Prostate gland (tissue), 2 donors: ENCODE results near the gene NEK4. TPM values are rescaled to one million over a fixed set of nuclear protein-coding genes. Genes with fewer than 3 reads are reported as not detected.

ENCODE experiments used
- DNase-seq: peaks from one replicate; pipeline ENCODE4 v3.0.0-alpha.2; 2019; ENCODE audit warnings: low spot score
- H3K27ac ChIP-seq, 2 donors: fragments of 200-600 bp; sonication (generic); 2 replicates each; pipeline ENCODE4 v1.5.1; 2017 to 2019
- H3K27me3 ChIP-seq: fragments of 200-600 bp; sonication (generic); replicated peaks from 2 replicates; pipeline ENCODE4 v1.5.1; 2019; ENCODE audit not compliant: insufficient read depth
- H3K36me3 ChIP-seq, 2 donors: fragments of 200-600 bp; sonication (generic); 1 replicate in 1 of 2; 2 replicates in 1 of 2; pipeline versions ENCODE4 v1.5.1 to v1.8.1; 2017 to 2019
- H3K4me1 ChIP-seq: fragments of 200-600 bp; sonication (generic); replicated peaks from 2 replicates; pipeline ENCODE4 v1.5.1; 2019
- H3K4me3 ChIP-seq, 2 donors: fragments of 200-600 bp; sonication (generic); 2 replicates each; pipeline ENCODE4 v1.5.1; 2017 to 2019
- H3K9me3 ChIP-seq: fragments of 200-600 bp; sonication (generic); 2 replicates; pipeline ENCODE4 v1.5.1; 2017
- POLR2A ChIP-seq: fragments of 450-650 bp; IDR thresholded peaks from one replicate; pipeline ENCODE4 v1.6.1; 2016; ENCODE audit warnings: antibody characterized with exemption, mild to moderate bottlenecking
- POLR2AphosphoS5 ChIP-seq: sonication (generic); formaldehyde crosslinking; IDR thresholded peaks from one replicate; pipeline ENCODE4 v1.6.1; 2017; ENCODE audit warnings: antibody characterized with exemption
- WGBS: methylation state at CpG from one replicate; pipeline ENCODE4 v1.1.5; 2018; 5-methylcytosine and 5-hydroxymethylcytosine counted together
- intact Hi-C: fragments of 100-400 bp; cut with DNase I; formaldehyde crosslinking; loops from one replicate; pipeline ENCODE4 v1.14.2; 2022
- total RNA-seq, 2 donors: library from RNA; depleted of rRNA; stranded (reverse); fragments of >200 nt; gene quantifications; one replicate each; pipeline ENCODE4 v1.1.0, GENCODE V29; 2016
- TF ChIP-seq, protein P1 (sequence below), 4 experiments: fragments of 200-600 bp in 2 of 4; fragments of 450-650 bp in 2 of 4; sonication (generic) in 2 of 4; IDR thresholded peaks; 1 replicate in 3 of 4; 2 replicates in 1 of 4; pipeline ENCODE4 v1.5.1; 2016 to 2019; ENCODE audit warnings: antibody characterized with exemption in 4 of 4, mild to moderate bottlenecking in 2 of 4, moderate library complexity in 2 of 4

Gene NEK4
- total RNA-seq, 2 donors from 2014 or later, result 24.5 to 49.9 TPM

DNA sequence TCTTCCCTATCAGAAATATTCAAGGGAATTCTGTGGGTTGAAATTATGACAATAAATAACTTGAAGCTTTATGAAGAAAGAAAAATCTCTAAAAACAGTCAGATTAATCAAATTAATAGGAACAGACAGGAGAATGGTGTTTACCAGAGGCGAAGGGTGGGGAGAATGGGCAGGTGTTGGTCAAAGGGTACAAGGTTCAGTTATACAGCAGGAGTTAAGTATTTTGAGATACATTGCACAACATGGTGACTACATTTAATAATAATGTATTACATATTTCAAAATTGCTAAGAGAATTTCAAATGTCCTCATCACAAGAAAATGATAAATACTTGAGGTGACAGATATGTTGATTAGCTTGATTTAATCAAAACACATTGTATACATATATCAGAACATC lies 46.2 kb downstream of the NEK4 start:
- intact Hi-C loops, result no loop called here
- Histone ChIP-seq H3K4me3 (no peak overlapping the region), H3K4me1 (no peaks in the 10 kb centered on the region), H3K27me3 (no peaks in the 10 kb centered on the region), H3K27ac (no peak overlapping the region), H3K9me3 (no peaks in the 10 kb centered on the region), H3K36me3 (no peaks in the 10 kb centered on the region)
- DNase-seq, result no peak
- WGBS, result 96% methylated on average over 1 of the region's 1 CpG
- TF ChIP-seq, protein P1, sequence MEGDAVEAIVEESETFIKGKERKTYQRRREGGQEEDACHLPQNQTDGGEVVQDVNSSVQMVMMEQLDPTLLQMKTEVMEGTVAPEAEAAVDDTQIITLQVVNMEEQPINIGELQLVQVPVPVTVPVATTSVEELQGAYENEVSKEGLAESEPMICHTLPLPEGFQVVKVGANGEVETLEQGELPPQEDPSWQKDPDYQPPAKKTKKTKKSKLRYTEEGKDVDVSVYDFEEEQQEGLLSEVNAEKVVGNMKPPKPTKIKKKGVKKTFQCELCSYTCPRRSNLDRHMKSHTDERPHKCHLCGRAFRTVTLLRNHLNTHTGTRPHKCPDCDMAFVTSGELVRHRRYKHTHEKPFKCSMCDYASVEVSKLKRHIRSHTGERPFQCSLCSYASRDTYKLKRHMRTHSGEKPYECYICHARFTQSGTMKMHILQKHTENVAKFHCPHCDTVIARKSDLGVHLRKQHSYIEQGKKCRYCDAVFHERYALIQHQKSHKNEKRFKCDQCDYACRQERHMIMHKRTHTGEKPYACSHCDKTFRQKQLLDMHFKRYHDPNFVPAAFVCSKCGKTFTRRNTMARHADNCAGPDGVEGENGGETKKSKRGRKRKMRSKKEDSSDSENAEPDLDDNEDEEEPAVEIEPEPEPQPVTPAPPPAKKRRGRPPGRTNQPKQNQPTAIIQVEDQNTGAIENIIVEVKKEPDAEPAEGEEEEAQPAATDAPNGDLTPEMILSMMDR (IDR thresholded peaks at IDR 0.05), result no peak
- TF ChIP-seq POLR2AphosphoS5, result no peak
- no peak for TF ChIP-seq POLR2A

DNA sequence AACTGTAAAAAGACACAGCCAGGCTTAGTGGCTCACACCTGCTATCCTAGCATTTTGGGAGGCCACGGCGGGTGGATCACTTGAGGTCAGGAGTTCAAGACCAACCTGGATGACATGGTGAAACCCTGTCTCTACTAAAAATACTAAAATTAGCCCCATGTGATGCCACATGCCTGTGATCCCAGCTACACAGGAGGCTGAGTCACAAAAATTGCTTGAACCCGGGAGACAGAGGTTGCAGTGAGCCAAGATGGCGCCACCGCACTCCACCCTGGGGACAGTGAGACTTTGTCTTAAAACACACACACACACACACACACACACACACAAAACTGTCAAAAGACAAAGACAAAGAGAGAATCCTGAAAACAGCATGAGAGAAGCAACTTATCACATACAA lies 46.8 kb downstream of the NEK4 start:
- H3K4me3 ChIP-seq, result no peak overlapping the region
- H3K9me3 ChIP-seq, result no peaks in the 10 kb centered on the region
- 93% methylated on average over 5 of the region's 5 CpGs for WGBS
- H3K27me3 ChIP-seq, result no peaks in the 10 kb centered on the region
- no peak overlapping the region for H3K27ac ChIP-seq
- H3K36me3 ChIP-seq, result peaks cover 0 to 2% of the 10 kb centered on the region in 2 donors
- intact Hi-C loops, result no loop called here
- no peaks in the 10 kb centered on the region for H3K4me1 ChIP-seq
- no peak for DNase-seq
- TF ChIP-seq, protein P1 (IDR thresholded peaks at IDR 0.05), result no peak
- TF ChIP-seq POLR2A (no peak), POLR2AphosphoS5 (no peak)

GRCh38 chr3:52722491-52722890 lies 48.2 kb downstream of the NEK4 start:
- TF ChIP-seq POLR2AphosphoS5, result no peak
- TF ChIP-seq, protein P1 (IDR thresholded peaks at IDR 0.05), result no peak
- no peak for TF ChIP-seq POLR2A
- 96% methylated on average over 7 of the region's 7 CpGs for WGBS

DNA sequence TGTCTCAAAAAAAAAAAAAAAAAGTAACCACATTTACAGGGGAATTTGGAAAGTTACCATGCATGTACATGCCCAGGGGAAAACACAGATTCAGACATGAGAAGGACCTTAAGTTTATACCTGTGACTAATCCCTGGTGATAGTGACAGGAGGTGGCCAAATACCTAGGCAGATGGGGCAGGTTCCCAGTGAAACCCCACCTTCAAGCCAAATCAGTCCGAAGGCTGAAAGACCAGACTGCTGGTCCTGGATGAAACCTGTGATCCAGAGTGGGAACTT lies 49.1 kb downstream of the NEK4 start:
- Histone ChIP-seq H3K27ac (no peak overlapping the region), H3K27me3 (no peaks in the 10 kb centered on the region), H3K4me3 (no peak overlapping the region), H3K4me1 (no peaks in the 10 kb centered on the region), H3K9me3 (no peaks in the 10 kb centered on the region), H3K36me3 (peaks cover 0 to 2% of the 10 kb centered on the region in 2 donors)
- no peak for TF ChIP-seq POLR2AphosphoS5
- TF ChIP-seq POLR2A, result no peak
- TF ChIP-seq, protein P1 (IDR thresholded peaks at IDR 0.05), result no peak
- DNase-seq, result no peak
- intact Hi-C loops, result no loop called here
- WGBS, result 100% methylated on average over 1 of the region's 1 CpG

More at GRCh38 chr3:52722491-52722890, 48.2 kb downstream of the NEK4 start:
- H3K27me3 ChIP-seq, result no peaks in the 10 kb centered on the region
- H3K4me1 ChIP-seq, result no peaks in the 10 kb centered on the region
- no peak overlapping the region for H3K27ac ChIP-seq
- no peaks in the 10 kb centered on the region for H3K9me3 ChIP-seq
- DNase-seq, result no peak
- intact Hi-C loops, result no loop called here
- no peak overlapping the region for H3K4me3 ChIP-seq
- peaks cover 0 to 2% of the 10 kb centered on the region in 2 donors for H3K36me3 ChIP-seq

GRCh38 chr3:52721002-52721729 lies 49.6 kb downstream of the NEK4 start:
- no peaks in the 10 kb centered on the region for H3K9me3 ChIP-seq
- 93% methylated on average over 6 of the region's 6 CpGs for WGBS

More at GRCh38 chr3:52721002-52721729, 49.6 kb downstream of the NEK4 start:
- Histone ChIP-seq H3K27ac (no peak overlapping the region), H3K4me3 (no peak overlapping the region), H3K27me3 (no peaks in the 10 kb centered on the region), H3K4me1 (no peaks in the 10 kb centered on the region), H3K36me3 (peaks cover 0 to 2% of the 10 kb centered on the region in 2 donors)
- intact Hi-C loops, result no loop called here
- no peak for DNase-seq
- no peak for TF ChIP-seq POLR2AphosphoS5
- TF ChIP-seq POLR2A, result no peak
- TF ChIP-seq, protein P1 (IDR thresholded peaks at IDR 0.05), result no peak
